WERI-Rb-1 (cell line): ENCODE measurements around the gene PPP2R1B.

Experiments
- DNase-seq: peaks from one replicate; pipeline ENCODE4 v3.0.0-alpha.2; 2020
- H3K27ac ChIP-seq: fragments of 250-450 bp; sonication (Bioruptor Pico); 2 replicates; pipeline ENCODE4 v1.5.1; 2020; ENCODE audit warnings: mild to moderate bottlenecking, moderate library complexity
- H3K27me3 ChIP-seq: fragments of 250-450 bp; sonication (Bioruptor Pico); 2 replicates; pipeline ENCODE4 v1.5.1; 2021; ENCODE audit warnings: mild to moderate bottlenecking, low read depth, moderate library complexity; ENCODE audit not compliant: insufficient read depth, severe bottlenecking
- H3K36me3 ChIP-seq: fragments of 250-450 bp; sonication (Bioruptor Pico); 2 replicates; pipeline ENCODE4 v1.5.1; 2020; ENCODE audit warnings: mild to moderate bottlenecking, moderate library complexity
- H3K4me3 ChIP-seq: 2 replicates; pipeline ENCODE4 v1.5.1; 2011; ENCODE audit warnings: low read depth, mild to moderate bottlenecking, control low read depth, low read length
- H3K9me3 ChIP-seq: fragments of 250-450 bp; sonication (Bioruptor Pico); 2 replicates; pipeline ENCODE4 v1.5.1; 2021; ENCODE audit warnings: mild to moderate bottlenecking, moderate library complexity; ENCODE audit not compliant: severe bottlenecking
- CTCF ChIP-seq: IDR thresholded peaks from 2 replicates; pipeline ENCODE4 v1.5.1; 2011; ENCODE audit warnings: low read depth, mild to moderate bottlenecking, control low read depth, inconsistent platforms, low read length

Gene PPP2R1B

DNA sequence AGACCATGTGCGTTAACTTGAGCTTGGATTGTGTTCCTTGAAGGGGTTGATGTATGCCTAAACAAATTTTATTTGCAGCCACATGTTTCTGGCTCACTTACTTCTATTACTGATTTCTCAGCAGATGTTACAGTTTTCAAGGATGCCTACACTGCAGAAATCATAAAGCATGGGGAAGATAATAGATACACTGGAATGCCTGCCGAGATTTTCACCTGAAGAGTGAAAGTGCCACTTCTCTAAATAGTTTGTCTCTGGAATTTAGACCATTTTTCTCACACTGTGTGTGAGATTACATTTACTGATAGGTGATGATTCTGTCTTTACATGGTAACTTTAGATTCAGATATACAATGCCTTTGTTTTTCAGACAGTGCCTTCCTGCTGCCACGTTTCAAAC lies 82.4 kb downstream of the PPP2R1B start:
- Histone ChIP-seq H3K27ac (no peak overlapping the region), H3K9me3 (no peaks in the 10 kb centered on the region), H3K36me3 (peaks cover 1% of the 10 kb centered on the region; the same call in 1 of the 2 replicates), H3K27me3 (no peaks in the 10 kb centered on the region), H3K4me3 (no peak overlapping the region)
- no peak for DNase-seq
- TF ChIP-seq CTCF, result no peak

- H3K27me3 ChIP-seq, result no peaks in the 10 kb centered on the region
- no peak overlapping the region for H3K4me3 ChIP-seq
- no peaks in the 10 kb centered on the region for H3K9me3 ChIP-seq
- H3K36me3 ChIP-seq, result peaks cover 3% of the 10 kb centered on the region; the same call in 1 of the 2 replicates
- H3K27ac ChIP-seq, result no peak overlapping the region
- DNase-seq, result no peak
- TF ChIP-seq CTCF, result no peak
Observed at GRCh38 chr11:111680486-111681175, 85.6 kb downstream of the PPP2R1B start.
